ENCODE measurements around the gene PCDH9.

PCDH9 gene

DNA sequence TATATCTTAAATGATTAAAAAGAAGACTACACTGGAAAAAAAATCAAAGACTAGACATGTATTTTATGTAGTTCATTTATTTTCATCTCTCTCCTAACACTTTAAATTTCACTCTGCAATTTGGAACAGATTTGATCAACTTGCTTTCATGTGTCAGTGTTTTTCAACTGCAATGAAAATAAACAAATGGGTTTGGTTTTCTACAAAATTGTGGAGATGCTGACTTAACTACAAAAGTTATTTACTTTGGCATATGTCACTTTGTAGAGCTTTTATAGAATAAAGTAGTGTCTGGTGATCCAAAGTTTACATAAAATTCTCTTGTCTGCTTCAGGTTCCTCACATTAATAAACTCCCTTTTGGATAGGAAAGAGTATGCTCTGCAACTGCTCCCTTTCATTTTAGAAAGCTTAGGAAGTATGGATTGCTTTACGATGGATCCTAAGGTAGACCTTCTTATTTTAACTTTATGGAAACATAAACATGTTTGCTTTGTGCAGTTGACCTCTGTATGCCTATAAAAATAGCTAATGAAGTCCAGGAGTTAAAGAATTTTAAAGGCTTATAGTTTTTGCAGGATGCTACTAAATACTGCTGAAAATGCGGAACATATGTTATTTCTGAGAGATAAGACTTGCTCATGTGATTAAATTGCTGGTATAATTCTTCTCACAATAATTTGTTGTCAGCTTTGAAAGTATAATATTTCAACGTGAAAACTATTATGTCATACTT lies 815.9 kb downstream of the PCDH9 start:
- DNase-seq = no peak

GRCh38 chr13:66410314-66410713 lies 819.8 kb downstream of the PCDH9 start:
- no peak for DNase-seq

DNA sequence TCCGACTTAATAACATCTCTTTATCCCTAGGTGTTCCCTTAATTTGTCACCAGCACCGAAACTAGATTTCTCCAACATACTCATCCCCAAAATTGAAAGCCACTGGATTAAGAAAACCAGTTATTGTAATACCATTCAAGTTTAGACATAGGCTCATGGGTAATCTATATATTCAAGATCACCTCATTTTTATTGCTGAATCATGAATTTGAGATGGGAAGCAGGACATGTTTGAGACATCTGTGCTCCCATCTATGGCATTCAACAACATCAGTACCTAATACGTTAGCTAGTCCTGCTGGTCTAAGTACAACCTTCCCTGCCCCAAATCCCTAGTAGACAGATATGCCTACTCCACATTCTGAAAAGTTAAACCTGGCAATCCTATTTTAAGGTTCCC lies 820.6 kb downstream of the PCDH9 start:
- no peak for DNase-seq

- no peak for DNase-seq
Measured at GRCh38 chr13:66407128-66407527, 823.0 kb downstream of the PCDH9 start.

GRCh38 chr13:66405908-66406802 lies 824.0 kb downstream of the PCDH9 start:
- DNase-seq = no peak

- no peak for DNase-seq
Measured at GRCh38 chr13:66402546-66402945, 827.6 kb downstream of the PCDH9 start.

GRCh38 chr13:66402066-66402465 lies 828.1 kb downstream of the PCDH9 start:
- DNase-seq = no peak

DNA sequence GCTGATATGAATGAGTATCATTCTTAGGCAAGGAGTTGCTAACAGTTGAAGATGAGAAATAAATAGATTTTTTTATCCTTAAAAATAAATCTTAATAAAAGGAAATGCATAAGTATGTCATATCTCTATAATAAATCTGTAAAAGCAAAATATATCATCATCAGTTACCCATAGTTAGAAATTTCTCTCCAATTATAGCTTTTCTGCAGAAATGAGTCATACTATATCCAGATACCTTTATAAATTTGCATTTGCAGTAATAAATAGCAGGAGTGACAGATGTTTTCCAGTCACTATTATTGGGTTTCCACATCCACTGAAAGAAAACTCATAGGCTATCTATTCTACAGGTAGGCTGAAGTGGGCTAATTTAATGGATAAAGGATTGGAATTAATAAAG lies 829.8 kb downstream of the PCDH9 start:
- DNase-seq = no peak

- no peak for DNase-seq
Measured at GRCh38 chr13:66399873-66400272, 830.3 kb downstream of the PCDH9 start.

DNA sequence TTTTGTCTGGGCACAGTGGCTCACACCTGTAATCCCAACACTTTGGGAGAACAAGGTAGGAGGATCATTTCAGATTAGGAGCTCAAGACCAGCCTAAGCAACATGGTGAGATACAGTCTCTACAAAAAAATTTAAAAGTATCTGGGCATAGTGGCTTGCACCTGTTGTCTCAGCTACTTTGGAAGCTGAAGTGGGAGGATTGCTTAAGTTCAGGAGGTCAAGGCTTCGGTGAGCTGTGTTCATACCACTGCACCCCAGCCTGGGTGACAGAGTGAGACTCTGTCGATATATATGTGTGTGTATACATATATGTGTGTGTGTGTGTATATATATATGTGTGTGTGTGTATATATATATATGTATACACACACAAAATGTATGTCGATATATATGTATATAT lies 833.0 kb downstream of the PCDH9 start:
- no peak for DNase-seq

DNA sequence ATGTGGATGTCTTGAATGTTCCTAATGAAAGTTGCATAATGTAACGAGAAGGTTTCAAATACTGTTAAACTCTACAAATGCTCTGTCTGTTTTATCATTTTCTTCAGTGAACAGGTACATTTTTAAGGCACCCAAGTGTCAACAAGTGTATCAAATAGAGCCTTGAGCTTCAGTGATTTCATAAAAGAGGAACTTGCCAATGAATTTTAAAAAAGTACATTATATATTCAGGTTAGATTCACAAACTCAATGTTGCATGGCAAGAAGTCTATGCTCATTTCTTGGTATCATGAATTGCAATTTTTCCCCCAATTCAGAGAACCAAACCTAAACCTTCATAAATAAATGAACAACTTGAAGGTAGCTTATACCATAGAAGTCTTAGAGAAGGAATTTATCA lies 838.8 kb downstream of the PCDH9 start:
- no peak for DNase-seq

- DNase-seq = no peak
Measured at GRCh38 chr13:66378894-66379293, 851.2 kb downstream of the PCDH9 start.

GRCh38 chr13:66377569-66377968 lies 852.6 kb downstream of the PCDH9 start:
- no peak for DNase-seq

GRCh38 chr13:66375756-66376155 lies 854.4 kb downstream of the PCDH9 start:
- DNase-seq = no peak

DNA sequence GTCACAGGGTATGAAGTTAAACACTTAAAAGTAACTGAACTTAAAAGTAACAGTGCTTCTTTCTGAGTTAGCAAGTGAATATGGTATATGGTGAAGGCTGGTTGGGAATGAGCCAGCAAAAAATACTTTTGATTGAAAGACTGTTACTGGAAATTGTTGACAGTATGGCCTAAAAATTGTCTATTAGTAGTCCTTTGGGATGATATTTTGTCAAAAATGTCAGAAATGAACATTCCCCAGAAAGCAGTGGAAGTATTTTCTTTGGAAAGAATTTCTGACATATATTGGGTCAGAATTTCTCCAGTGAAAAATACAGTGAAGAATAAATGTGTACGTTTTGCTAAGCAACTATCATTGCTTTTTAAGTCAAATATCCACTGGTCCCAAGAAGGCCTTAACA lies 860.5 kb downstream of the PCDH9 start:
- DNase-seq = no peak

DNA sequence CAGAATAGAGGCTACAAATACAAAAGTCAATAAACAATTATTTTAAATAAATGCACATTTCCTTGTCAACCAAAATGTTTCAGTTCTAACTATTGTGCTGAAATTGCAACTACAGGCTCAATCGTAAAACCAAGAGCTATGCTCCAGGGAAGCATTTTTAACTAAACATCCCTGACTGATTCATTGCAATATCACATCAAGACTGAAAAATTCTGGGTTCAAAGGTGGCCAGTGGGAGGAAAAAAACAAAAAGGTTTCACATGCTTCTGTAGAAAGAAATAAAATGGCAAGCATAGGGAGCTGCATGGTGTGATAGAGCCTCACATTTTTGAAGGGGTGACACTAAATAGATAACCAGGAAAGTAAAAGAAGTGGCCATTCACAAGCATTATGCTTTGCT lies 862.8 kb downstream of the PCDH9 start:
- DNase-seq = no peak

GRCh38 chr13:66365101-66365500 lies 865.0 kb downstream of the PCDH9 start:
- DNase-seq = no peak

GRCh38 chr13:66364346-66364745 lies 865.8 kb downstream of the PCDH9 start:
- DNase-seq = no peak

GRCh38 chr13:66362485-66362884 lies 867.7 kb downstream of the PCDH9 start:
- DNase-seq = no peak

DNA sequence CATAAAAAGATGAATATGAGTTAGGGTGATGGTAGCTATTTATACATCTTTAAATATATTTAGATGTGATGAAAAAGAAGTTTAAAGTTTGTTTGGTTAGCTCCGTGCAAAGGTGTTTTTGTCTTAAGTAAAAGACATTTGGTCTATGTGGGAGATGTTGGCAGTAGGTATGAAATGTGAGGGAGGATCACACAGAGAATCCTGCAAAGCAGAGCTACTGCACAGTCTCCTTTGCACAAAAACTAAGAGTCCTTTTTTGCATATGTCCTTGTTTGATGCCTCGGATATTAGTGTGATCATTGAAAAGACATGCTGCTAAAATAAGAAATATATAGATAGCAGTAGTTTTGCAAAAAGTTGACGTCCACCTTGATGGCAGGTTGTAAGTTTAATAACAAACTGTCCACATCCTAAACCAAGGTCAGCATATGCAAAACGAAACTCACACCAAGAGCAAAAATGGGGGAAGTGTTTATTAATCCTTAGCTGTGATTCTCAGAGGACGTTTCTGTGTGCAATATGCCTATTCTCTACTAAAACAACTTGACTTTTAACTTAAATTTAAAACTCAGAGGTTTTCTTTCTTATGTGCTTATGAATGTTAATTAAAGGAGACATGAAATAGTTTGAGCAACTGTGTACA lies 870.1 kb downstream of the PCDH9 start:
- no peak for DNase-seq

DNA sequence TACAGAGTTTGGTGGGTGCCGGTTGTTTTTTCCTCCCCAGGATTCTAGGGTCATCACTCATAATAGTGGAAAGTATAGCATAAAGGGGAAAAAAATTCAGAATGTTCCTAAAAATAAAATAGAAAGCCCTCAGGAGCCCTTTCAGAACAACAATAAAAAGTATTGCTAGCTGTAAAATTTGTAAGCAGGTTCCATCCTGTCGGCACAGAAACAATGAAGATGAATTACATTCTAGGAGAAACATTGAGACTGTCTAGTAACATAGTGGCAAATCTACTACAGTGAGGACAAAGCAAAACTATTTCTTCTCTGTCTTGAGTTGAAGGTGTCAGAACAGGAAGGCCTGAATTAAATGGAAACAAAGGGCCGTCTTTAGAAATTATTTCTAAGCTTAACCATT lies 870.7 kb downstream of the PCDH9 start:
- DNase-seq = no peak

GRCh38 chr13:66358564-66358963 lies 871.6 kb downstream of the PCDH9 start:
- no peak for DNase-seq

GRCh38 chr13:66357463-66357862 lies 872.7 kb downstream of the PCDH9 start:
- DNase-seq = no peak
